ENCODE results near the gene ANKRD13D.
A peak's percentile ranks its signal among the peaks of the same experiment; 100 is the strongest.

Gene ANKRD13D

DNA sequence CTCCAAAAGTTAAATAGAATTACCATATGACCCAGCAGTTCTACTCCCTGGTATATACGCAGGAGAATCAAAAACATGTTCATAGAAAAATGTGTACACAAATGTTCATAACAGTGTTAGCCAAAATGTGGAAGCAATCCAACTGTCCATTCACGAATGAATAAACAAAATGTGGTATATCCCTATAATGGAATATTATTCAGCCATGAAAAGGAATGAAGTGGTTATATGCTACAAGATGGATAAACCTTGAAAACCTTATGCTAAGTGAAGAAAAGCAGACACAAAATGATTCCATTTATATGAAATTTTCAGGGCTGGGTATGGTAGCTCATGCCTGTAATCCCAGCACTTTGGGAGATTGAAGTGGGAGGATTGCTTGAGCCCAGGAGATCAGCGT, 48.2 kb downstream of the ANKRD13D start:
- TF ChIP-seq POLR2A (IDR thresholded peaks at IDR 0.05; ENCODE audit: low read depth, low read length), result no peak
- no peak for FAIRE-seq
- no peak for DNase-seq (ENCODE audit: insufficient read length, low spot score)

DNA sequence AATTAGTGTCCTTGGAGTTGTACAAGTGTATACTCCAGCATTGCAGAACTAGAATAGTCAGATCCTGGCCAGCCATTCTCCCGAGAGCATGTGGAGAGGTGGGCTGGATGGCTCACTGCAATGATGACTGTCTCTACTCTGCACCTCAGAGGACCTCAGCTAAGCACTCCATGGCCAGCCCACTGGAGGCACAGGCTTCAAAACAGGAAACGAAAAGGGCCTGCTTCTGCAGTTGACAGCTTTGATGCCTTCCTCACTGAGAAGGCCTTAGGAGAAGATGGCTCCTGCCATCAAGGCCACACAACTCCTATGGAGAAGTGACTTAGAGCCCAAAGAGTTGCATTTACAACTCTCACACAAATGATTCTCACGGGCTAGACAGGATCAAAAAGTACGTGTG, 55.2 kb downstream of the ANKRD13D start:
- DNase-seq (ENCODE audit: insufficient read length, low spot score) (no peak), FAIRE-seq (no peak)
- TF ChIP-seq POLR2A (IDR thresholded peaks at IDR 0.05; ENCODE audit: low read depth, low read length), result no peak

DNA sequence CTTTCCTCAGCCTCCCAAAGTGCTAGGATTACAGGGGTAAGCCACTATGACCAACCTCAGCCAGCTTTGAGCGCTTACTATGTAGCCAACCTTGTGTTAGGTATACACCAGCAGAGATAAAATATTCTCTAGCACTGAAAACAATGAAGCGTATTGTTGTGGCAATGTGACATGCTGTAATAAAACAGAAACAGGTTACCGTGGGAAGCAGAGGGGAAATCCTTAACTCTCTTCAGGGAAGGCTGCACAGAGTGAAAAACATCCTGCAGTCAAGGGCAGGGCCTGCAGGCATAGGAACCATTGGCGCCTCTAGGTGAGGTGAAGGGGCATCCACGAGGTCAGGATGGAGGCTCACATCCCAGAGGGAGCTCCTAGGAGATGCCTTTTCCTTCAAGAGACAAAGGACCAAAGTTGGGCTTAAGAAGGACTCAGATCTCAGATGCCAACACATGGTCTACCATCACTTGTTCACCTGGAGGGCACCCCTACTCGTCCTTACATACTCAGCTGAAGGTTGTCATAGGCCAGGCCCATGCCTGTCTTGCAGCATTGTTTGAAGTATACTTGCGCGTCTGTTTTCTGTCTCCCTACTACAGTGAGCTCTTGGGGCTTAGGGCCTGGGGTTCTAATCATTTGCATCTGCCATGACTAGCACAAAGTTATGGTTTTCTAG, 56.3 kb downstream of the ANKRD13D start:
- FAIRE-seq, result no peak
- no peak for DNase-seq (ENCODE audit: insufficient read length, low spot score)
- no peak for TF ChIP-seq POLR2A (IDR thresholded peaks at IDR 0.05; ENCODE audit: low read depth, low read length)

DNA sequence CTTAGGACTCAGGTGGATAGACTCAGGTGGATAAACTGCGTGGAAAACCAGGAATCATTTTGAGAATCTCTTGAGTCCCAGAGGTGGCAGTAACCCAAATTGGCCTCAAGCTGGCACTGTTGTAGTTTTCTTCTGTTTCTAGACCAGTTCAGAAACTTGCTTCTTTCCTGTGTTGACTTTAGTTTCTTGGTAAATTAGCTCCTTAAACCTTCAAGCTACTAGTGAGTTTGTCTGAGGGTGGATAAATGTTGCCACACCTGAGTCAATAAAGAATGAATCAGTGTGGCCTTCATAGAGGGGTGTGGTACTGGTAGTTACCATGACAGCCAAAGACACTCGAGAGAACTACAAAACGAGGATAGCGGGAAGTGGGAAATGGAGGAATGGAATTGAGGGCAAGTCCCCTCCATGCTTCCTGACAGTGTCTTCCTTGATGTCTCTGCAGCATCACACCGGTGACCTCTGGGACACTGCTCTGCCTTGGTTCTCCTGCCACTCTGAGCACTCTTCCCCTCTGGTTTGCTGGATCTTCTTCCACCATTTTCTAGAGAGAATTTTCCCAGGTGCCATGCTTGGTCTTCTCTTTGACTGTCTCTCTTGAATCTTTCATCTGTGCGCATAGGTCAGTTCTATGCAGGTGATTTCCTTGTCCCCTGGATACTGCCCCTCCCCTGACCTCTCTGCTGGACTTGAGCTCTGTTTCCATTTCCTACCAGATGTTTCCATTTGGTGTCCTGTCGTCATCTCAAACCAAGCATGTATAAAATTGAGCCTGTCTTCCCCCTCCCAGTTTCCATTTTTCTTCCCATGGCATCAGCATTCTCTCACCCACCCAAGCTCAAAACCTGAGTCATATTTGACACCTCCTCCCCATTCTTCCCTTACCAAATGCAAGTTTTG, 57.1 kb downstream of the ANKRD13D start:
- DNase-seq (ENCODE audit: insufficient read length, low spot score) (no peak), FAIRE-seq (no peak)
- no peak for TF ChIP-seq POLR2A (IDR thresholded peaks at IDR 0.05; ENCODE audit: low read depth, low read length)

DNA sequence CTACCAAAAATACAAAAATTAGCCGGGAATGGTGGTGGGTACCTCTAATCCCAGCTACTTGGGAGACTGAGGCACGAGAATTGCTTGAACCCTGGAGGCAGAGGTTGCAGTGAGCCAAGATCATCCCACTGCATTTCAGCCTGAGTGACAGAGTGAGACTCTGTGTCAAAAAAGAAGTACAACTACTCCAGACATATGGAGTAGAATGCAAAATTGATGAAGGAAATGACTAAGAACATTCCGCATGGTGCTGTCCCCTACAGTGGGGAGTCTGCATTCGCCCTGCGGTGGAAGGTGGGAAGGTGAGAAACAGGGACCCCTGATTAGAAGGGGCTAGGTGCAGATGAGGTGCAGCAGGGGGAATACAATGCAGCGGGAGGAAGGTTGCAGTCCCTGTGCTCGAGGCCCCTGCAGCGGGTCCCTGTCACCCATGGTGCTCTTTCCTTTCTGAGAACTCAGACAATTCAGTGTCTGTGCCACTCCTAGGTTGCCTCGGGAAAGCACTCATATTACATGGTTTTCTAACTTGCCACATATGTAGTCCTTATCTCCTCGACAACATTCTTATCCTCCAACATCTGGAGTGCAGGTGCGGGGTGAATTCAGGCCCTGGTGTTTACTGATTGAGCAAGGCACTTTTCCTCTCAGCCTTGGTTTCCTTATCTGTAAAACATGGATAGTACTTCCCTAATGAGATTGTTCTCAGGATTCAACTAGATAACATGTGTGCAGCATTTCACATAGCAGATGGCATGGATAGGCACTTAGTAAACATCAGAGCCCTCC, 59.1 kb downstream of the ANKRD13D start:
- no peak for TF ChIP-seq POLR2A (IDR thresholded peaks at IDR 0.05; ENCODE audit: low read depth, low read length)
- FAIRE-seq (no peak), DNase-seq (ENCODE audit: insufficient read length, low spot score) (no peak)

DNA sequence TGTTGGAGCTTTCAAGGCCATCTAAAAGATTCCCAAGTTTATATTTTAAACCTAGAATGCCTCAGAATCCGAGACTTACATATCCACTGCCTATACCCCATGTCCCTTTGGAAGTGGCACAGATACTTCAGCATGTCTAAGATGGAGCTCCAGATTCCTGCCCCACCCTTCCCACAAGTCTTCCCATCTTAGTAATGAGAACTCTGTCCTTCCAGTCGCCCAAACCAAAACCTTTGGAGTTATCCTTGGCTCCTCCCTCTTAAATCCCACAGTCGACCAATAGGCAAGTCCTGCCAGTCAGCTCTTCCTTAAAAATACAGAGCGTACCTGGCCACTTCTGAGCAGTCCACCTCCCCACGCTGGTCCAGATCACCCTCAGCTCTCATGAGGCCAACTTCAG, 59.9 kb downstream of the ANKRD13D start:
- no peak for TF ChIP-seq POLR2A (IDR thresholded peaks at IDR 0.05; ENCODE audit: low read depth, low read length)
- DNase-seq (ENCODE audit: insufficient read length, low spot score), result no peak
- FAIRE-seq, result no peak

DNA sequence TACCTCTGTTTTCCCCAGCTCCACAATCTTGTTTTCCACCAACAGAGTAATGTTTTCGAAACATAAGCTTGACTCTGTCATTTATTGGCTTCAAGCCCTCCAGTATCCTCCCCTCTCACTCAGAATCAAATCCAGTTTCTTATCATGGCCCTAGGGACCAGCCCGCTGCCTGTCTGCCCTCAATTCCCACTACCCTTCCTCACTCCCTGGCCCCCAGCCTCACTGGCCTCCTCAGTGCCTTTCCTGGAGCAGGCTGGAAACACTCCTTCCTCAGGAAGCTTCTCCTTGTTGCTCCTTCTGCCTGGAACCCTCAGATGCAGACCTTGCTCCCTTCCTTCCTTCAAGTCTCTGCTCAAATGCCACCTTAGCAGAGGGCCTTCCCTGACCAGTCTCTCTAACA, 60.4 kb downstream of the ANKRD13D start:
- DNase-seq (ENCODE audit: insufficient read length, low spot score), result no peak
- no peak for TF ChIP-seq POLR2A (IDR thresholded peaks at IDR 0.05; ENCODE audit: low read depth, low read length)
- no peak for FAIRE-seq

DNA sequence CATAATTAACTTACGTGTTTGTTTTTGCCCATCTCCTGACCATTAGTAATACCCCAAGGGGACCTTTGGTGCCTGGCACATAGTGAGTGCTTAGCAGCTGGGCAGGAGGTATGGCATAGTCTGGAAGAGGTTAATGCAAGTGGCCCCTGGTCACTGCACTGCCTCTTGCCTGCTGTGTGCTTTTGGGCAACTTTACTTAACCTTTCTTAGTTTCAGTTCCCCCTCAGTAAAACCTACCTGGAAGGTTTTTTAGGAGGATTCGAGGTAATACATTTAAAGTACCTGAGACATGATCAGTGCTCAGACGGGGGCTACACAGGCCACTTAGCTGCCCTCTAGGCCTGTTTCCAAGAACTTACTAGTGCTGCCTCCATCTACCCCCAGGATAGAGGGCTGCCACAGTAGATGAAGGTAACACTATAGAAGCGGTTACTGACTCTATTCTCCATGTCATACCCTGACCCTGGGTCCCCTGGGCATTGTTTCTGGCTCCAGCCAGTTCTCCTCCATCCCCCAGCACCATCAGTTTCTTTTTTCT, 60.9 kb downstream of the ANKRD13D start:
- FAIRE-seq (no peak), DNase-seq (ENCODE audit: insufficient read length, low spot score) (no peak)
- no peak for TF ChIP-seq POLR2A (IDR thresholded peaks at IDR 0.05; ENCODE audit: low read depth, low read length)

DNA sequence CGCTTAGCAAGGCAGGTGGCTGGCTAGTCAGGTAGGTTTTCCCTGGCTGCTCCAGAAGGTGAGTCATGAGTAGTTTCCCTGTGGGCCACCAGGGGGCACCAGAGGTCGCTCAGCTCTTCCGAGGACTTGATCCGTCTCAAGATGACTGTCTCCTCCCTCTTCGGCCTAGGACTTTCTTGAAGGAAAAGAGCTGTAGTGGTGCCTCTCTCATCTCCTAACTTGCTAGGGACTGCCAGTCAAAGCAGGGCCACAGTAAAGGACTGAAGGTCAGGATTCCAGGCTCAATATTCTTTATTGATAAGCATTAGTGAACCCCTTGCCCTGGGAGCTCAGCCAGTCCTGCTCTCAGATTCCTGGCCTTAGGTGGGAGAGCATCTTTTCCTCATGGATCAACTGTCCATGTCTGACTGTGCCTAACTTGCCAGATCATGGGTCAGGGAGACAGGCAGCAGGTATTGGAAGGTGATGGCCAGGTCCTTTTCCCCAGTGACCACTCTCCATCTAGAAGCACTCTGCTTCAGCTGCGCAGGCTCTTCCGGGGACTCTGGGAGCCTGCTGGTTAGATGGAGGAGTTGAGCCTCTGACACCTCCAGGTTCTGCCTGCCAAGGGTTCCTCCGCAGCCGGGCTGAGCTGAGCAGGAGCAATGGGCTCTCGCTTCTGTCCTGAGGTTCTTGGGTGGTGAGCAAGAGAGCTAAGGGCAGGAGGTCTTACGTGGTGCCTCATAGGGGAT, 62.3 kb downstream of the ANKRD13D start:
- no peak for TF ChIP-seq POLR2A (IDR thresholded peaks at IDR 0.05; ENCODE audit: low read depth, low read length)
- no peak for FAIRE-seq
- peak; percentile 77 for DNase-seq (ENCODE audit: insufficient read length, low spot score)
